Mesendoderm (in vitro differentiated cells): Measurements from ENCODE around the gene ADGRV1.

Experiments used
- DNase-seq: peaks from one replicate; pipeline ENCODE4 v3.0.0; 2013
- H2AK5ac ChIP-seq: 2 replicates; pipeline ENCODE4 v1.6.1; 2013; ENCODE audit warnings: low read length, inconsistent platforms
- H2BK120ac ChIP-seq: 2 replicates; pipeline ENCODE4 v1.6.1; 2013; ENCODE audit warnings: low read depth, mild to moderate bottlenecking, low read length, moderate library complexity, mixed read lengths
- H2BK15ac ChIP-seq: replicated peaks from 2 replicates; pipeline ENCODE4 v1.6.1; 2013; ENCODE audit warnings: low read depth, mild to moderate bottlenecking, moderate library complexity
- H2BK5ac ChIP-seq: 2 replicates; pipeline ENCODE4 v1.6.1; 2013; ENCODE audit warnings: low read length, inconsistent platforms
- H3K18ac ChIP-seq: 2 replicates; pipeline ENCODE4 v1.6.1; 2013; ENCODE audit warnings: mild to moderate bottlenecking, low read length, mixed read lengths
- H3K23ac ChIP-seq: one replicate; pipeline ENCODE4 v1.6.1; 2013; ENCODE audit warnings: low read length
- H3K27ac ChIP-seq: 2 replicates; pipeline ENCODE4 v1.5.1; 2013; ENCODE audit warnings: low read depth, mild to moderate bottlenecking, inconsistent platforms, low read length, moderate library complexity
- H3K27me3 ChIP-seq: 2 replicates; pipeline ENCODE4 v1.6.1; 2013; ENCODE audit warnings: low read length, control low read depth, mild to moderate bottlenecking, inconsistent platforms; ENCODE audit not compliant: insufficient read depth, poor library complexity
- H3K36me3 ChIP-seq: 2 replicates; pipeline ENCODE4 v1.6.1; 2013; ENCODE audit warnings: low read length, inconsistent platforms; ENCODE audit not compliant: control insufficient read depth, insufficient read depth
- H3K4ac ChIP-seq: one replicate; pipeline ENCODE4 v1.6.1; 2013; ENCODE audit warnings: low read depth, mild to moderate bottlenecking, low read length, moderate library complexity
- H3K4me1 ChIP-seq: 2 replicates; pipeline ENCODE4 v1.6.1; 2013; ENCODE audit warnings: low read depth, low read length, inconsistent platforms; ENCODE audit not compliant: control insufficient read depth
- H3K4me2 ChIP-seq: 2 replicates; pipeline ENCODE4 v1.6.1; 2013; ENCODE audit warnings: low read length
- H3K4me3 ChIP-seq: 2 replicates; pipeline ENCODE4 v1.5.1; 2013; ENCODE audit warnings: mild to moderate bottlenecking, low read length
- H3K56ac ChIP-seq: one replicate; pipeline ENCODE4 v1.6.1; 2013; ENCODE audit warnings: low read length
- H3K79me1 ChIP-seq: 2 replicates; pipeline ENCODE4 v1.6.1; 2013; ENCODE audit warnings: low read length, inconsistent platforms
- H3K79me2 ChIP-seq: 2 replicates; pipeline ENCODE4 v1.6.1; 2013; ENCODE audit warnings: mild to moderate bottlenecking, low read length; ENCODE audit not compliant: control insufficient read depth, insufficient read depth
- H3K9ac ChIP-seq: 2 replicates; pipeline ENCODE4 v1.6.1; 2013; ENCODE audit warnings: low read length, inconsistent platforms
- H4K5ac ChIP-seq: one replicate; pipeline ENCODE4 v1.6.1; 2013; ENCODE audit warnings: low read length
- H4K8ac ChIP-seq: one replicate; pipeline ENCODE4 v1.6.1; 2013; ENCODE audit warnings: low read depth, mild to moderate bottlenecking, control low read depth, low read length, moderate library complexity
- WGBS: extraction: QIAGEN DNeasy Blood & Tissue Kit; methylation state at CpG from one replicate; pipeline ENCODE4 v1.1.7; 2013; ENCODE audit warnings: low lambda C conversion rate, missing lambda C conversion rate; ENCODE audit not compliant: insufficient coverage; ENCODE audit errors: extremely low coverage; 5-methylcytosine and 5-hydroxymethylcytosine counted together

ADGRV1 gene

GRCh38 chr5:91026466-91026865 is 467.9 kb downstream of the ADGRV1 start:
- no peak overlapping the region for H3K4me3 ChIP-seq
- no peak overlapping the region for H2BK120ac ChIP-seq
- no peak overlapping the region for H3K9ac ChIP-seq
- H3K79me2 ChIP-seq: no peaks in the 10 kb centered on the region
- no peak overlapping the region for H4K5ac ChIP-seq
- H2AK5ac ChIP-seq: no peak overlapping the region
- no peak overlapping the region for H3K27ac ChIP-seq
- peaks cover 8% of the 10 kb centered on the region for H3K4me1 ChIP-seq
- H3K27me3 ChIP-seq: no peaks in the 10 kb centered on the region
- H3K79me1 ChIP-seq: no peaks in the 10 kb centered on the region
- no peak overlapping the region for H4K8ac ChIP-seq
- H3K4ac ChIP-seq: no peak overlapping the region
- H2BK5ac ChIP-seq: no peak overlapping the region
- H3K4me2 ChIP-seq: no peak overlapping the region
- no CpG with 5 or more reads among the region's 4 CpGs for WGBS
- no peak for DNase-seq
- H3K36me3 ChIP-seq: no peaks in the 10 kb centered on the region
- H2BK15ac ChIP-seq: no peak overlapping the region
- no peak overlapping the region for H3K18ac ChIP-seq
- H3K23ac ChIP-seq: no peak overlapping the region
- no peak overlapping the region for H3K56ac ChIP-seq

- Histone ChIP-seq H2BK15ac (no peak overlapping the region), H3K79me2 (no peaks in the 10 kb centered on the region)
These were observed 469.0 kb downstream of the ADGRV1 start for GRCh38 chr5:91027405-91028139.

GRCh38 chr5:91028499-91028956 is 469.9 kb downstream of the ADGRV1 start:
- Histone ChIP-seq H2BK5ac (no peak overlapping the region), H3K4me2 (no peak overlapping the region), H3K4me3 (no peak overlapping the region), H3K23ac (no peak overlapping the region), H3K79me1 (no peaks in the 10 kb centered on the region), H3K36me3 (no peaks in the 10 kb centered on the region), H4K5ac (no peak overlapping the region), H3K4me1 (peaks cover 4% of the 10 kb centered on the region), H3K18ac (no peak overlapping the region), H4K8ac (no peak overlapping the region), H3K27me3 (no peaks in the 10 kb centered on the region), H2AK5ac (no peak overlapping the region), H3K79me2 (no peaks in the 10 kb centered on the region), H2BK120ac (no peak overlapping the region), H2BK15ac (no peak overlapping the region), H3K4ac (no peak overlapping the region), H3K27ac (no peak overlapping the region), H3K56ac (no peak overlapping the region), H3K9ac (no peak overlapping the region)
- no peak for DNase-seq
- no CpG with 5 or more reads among the region's 2 CpGs for WGBS

More at GRCh38 chr5:91027405-91028139, 469.0 kb downstream of the ADGRV1 start:
- H3K4ac ChIP-seq: no peak overlapping the region
- H3K4me3 ChIP-seq: no peak overlapping the region
- WGBS: no CpG with 5 or more reads among the region's 1 CpG
- no peak overlapping the region for H4K8ac ChIP-seq
- no peak overlapping the region for H3K4me2 ChIP-seq
- no peaks in the 10 kb centered on the region for H3K27me3 ChIP-seq
- no peak overlapping the region for H2AK5ac ChIP-seq
- H3K56ac ChIP-seq: peak overlapping the region; percentile 35
- H3K23ac ChIP-seq: peak overlapping the region; percentile 12
- H3K27ac ChIP-seq: no peak overlapping the region
- no peaks in the 10 kb centered on the region for H3K36me3 ChIP-seq
- H2BK120ac ChIP-seq: no peak overlapping the region
- no peak overlapping the region for H3K18ac ChIP-seq
- H2BK5ac ChIP-seq: no peak overlapping the region
- H3K4me1 ChIP-seq: peaks cover 5% of the 10 kb centered on the region
- peak; percentile 26 for DNase-seq
- H3K79me1 ChIP-seq: no peaks in the 10 kb centered on the region
- no peak overlapping the region for H4K5ac ChIP-seq
- H3K9ac ChIP-seq: no peak overlapping the region

- no peak overlapping the region for H3K23ac ChIP-seq
- no peak overlapping the region for H2BK15ac ChIP-seq
- H3K9ac ChIP-seq: no peak overlapping the region
- H3K27ac ChIP-seq: no peak overlapping the region
- H3K56ac ChIP-seq: no peak overlapping the region
- no peak overlapping the region for H4K8ac ChIP-seq
- no peaks in the 10 kb centered on the region for H3K36me3 ChIP-seq
- no peak overlapping the region for H2BK120ac ChIP-seq
- H3K27me3 ChIP-seq: no peaks in the 10 kb centered on the region
- no peak overlapping the region for H3K4me2 ChIP-seq
- H2AK5ac ChIP-seq: no peak overlapping the region
- no peak overlapping the region for H3K4me3 ChIP-seq
- no peak for DNase-seq
- H2BK5ac ChIP-seq: no peak overlapping the region
- no peaks in the 10 kb centered on the region for H3K79me2 ChIP-seq
- no peaks in the 10 kb centered on the region for H3K79me1 ChIP-seq
- no CpG with 5 or more reads among the region's 6 CpGs for WGBS
- H3K4me1 ChIP-seq: peaks cover 4% of the 10 kb centered on the region
- H3K4ac ChIP-seq: no peak overlapping the region
- no peak overlapping the region for H3K18ac ChIP-seq
- H4K5ac ChIP-seq: no peak overlapping the region
These were observed 472.2 kb downstream of the ADGRV1 start for GRCh38 chr5:91030521-91031401.

GRCh38 chr5:91031402-91031752 is 472.8 kb downstream of the ADGRV1 start:
- no peaks in the 10 kb centered on the region for H3K36me3 ChIP-seq
- no peaks in the 10 kb centered on the region for H3K27me3 ChIP-seq
- H3K4ac ChIP-seq: no peak overlapping the region
- H3K56ac ChIP-seq: no peak overlapping the region
- H2BK120ac ChIP-seq: no peak overlapping the region
- no peak overlapping the region for H2AK5ac ChIP-seq
- no peak for DNase-seq
- no peak overlapping the region for H4K8ac ChIP-seq
- H3K4me2 ChIP-seq: no peak overlapping the region
- no peak overlapping the region for H3K4me3 ChIP-seq
- WGBS: no CpG with 5 or more reads among the region's 1 CpG
- H2BK15ac ChIP-seq: no peak overlapping the region
- no peak overlapping the region for H4K5ac ChIP-seq
- H3K4me1 ChIP-seq: peaks cover 4% of the 10 kb centered on the region
- H2BK5ac ChIP-seq: no peak overlapping the region
- H3K9ac ChIP-seq: no peak overlapping the region
- no peak overlapping the region for H3K18ac ChIP-seq
- H3K27ac ChIP-seq: no peak overlapping the region
- H3K79me2 ChIP-seq: no peaks in the 10 kb centered on the region
- no peaks in the 10 kb centered on the region for H3K79me1 ChIP-seq
- no peak overlapping the region for H3K23ac ChIP-seq
